Neuronal stem cell (in vitro differentiated cells): Measurements from ENCODE around the gene ADCY2.
A peak's percentile ranks its signal among the peaks of the same experiment; 100 is the strongest.

ENCODE experiments used
- DNase-seq: peaks from one replicate; pipeline ENCODE4 v3.0.0-alpha.2; 2013; ENCODE audit warnings: low spot score
- H2AFZ ChIP-seq: one replicate; pipeline ENCODE4 v1.6.1; 2013; ENCODE audit warnings: mild to moderate bottlenecking, low read length, inconsistent platforms
- H2AK5ac ChIP-seq: 2 replicates; pipeline ENCODE4 v1.6.1; 2013; ENCODE audit warnings: low read depth, mild to moderate bottlenecking, inconsistent platforms, low read length, moderate library complexity, mixed read lengths
- H2BK120ac ChIP-seq: 2 replicates; pipeline ENCODE4 v1.6.1; 2013; ENCODE audit warnings: low read depth, mild to moderate bottlenecking, inconsistent platforms, low read length, moderate library complexity, mixed read lengths
- H2BK12ac ChIP-seq: one replicate; pipeline ENCODE4 v1.6.1; 2013; ENCODE audit warnings: low read length, inconsistent platforms
- H2BK15ac ChIP-seq: 2 replicates; pipeline ENCODE4 v1.6.1; 2013; ENCODE audit warnings: mild to moderate bottlenecking, low read length, inconsistent platforms, mixed read lengths
- H2BK5ac ChIP-seq: one replicate; pipeline ENCODE4 v1.6.1; 2013; ENCODE audit warnings: inconsistent platforms, mild to moderate bottlenecking, low read length, moderate library complexity
- H3K14ac ChIP-seq: one replicate; pipeline ENCODE4 v1.6.1; 2013; ENCODE audit warnings: low read length, inconsistent platforms
- H3K18ac ChIP-seq: 2 replicates; pipeline ENCODE4 v1.6.1; 2013; ENCODE audit warnings: low read length, inconsistent platforms
- H3K23ac ChIP-seq: 2 replicates; pipeline ENCODE4 v1.6.1; 2013; ENCODE audit warnings: low read depth, mild to moderate bottlenecking, mixed read lengths, low read length, inconsistent platforms; ENCODE audit not compliant: poor library complexity
- H3K27ac ChIP-seq: replicated peaks from 3 replicates; pipeline ENCODE4 v1.5.1; 2013; ENCODE audit warnings: low read length, inconsistent platforms
- H3K27me3 ChIP-seq, 3 experiments: 2 replicates each; pipeline ENCODE4 v1.6.1; 2013; ENCODE audit warnings: low read length in 3 of 3, mild to moderate bottlenecking in 2 of 3, inconsistent platforms in 1 of 3, low read depth in 1 of 3, mixed read lengths in 1 of 3, moderate library complexity in 1 of 3; ENCODE audit not compliant: control insufficient read depth in 3 of 3, insufficient read depth in 3 of 3
- H3K36me3 ChIP-seq, 2 donors: replicated peaks in 1 of 2; 2 replicates each; pipeline ENCODE4 v1.6.1; 2013; ENCODE audit warnings: low read length in 2 of 2; ENCODE audit not compliant: control insufficient read depth in 2 of 2, insufficient read depth in 2 of 2
- H3K4ac ChIP-seq: 2 replicates; pipeline ENCODE4 v1.6.1; 2013; ENCODE audit warnings: inconsistent platforms, mild to moderate bottlenecking, low read length, moderate library complexity
- H3K4me1 ChIP-seq, 2 donors: 1 replicate in 1 of 2; 2 replicates in 1 of 2; pipeline ENCODE4 v1.6.1; 2013; ENCODE audit warnings: low read length in 2 of 2, low read depth in 1 of 2; ENCODE audit not compliant: control insufficient read depth in 2 of 2, insufficient read depth in 1 of 2
- H3K4me2 ChIP-seq: one replicate; pipeline ENCODE4 v1.6.1; 2013; ENCODE audit warnings: mild to moderate bottlenecking, low read length, inconsistent platforms; ENCODE audit not compliant: insufficient read depth, poor library complexity, severe bottlenecking
- H3K4me3 ChIP-seq, 2 donors: 2 replicates each; pipeline ENCODE4 v1.5.1; 2013; ENCODE audit warnings: low read length in 2 of 2, mild to moderate bottlenecking in 2 of 2, inconsistent platforms in 1 of 2, moderate library complexity in 1 of 2
- H3K79me1 ChIP-seq: one replicate; pipeline ENCODE4 v1.6.1; 2013; ENCODE audit warnings: low read depth, mild to moderate bottlenecking, inconsistent platforms, low read length, moderate library complexity
- H3K9ac ChIP-seq: one replicate; pipeline ENCODE4 v1.6.1; 2013; ENCODE audit warnings: mild to moderate bottlenecking, low read depth, low read length, inconsistent platforms; ENCODE audit not compliant: poor library complexity
- H3K9me3 ChIP-seq, 2 donors: replicated peaks in 1 of 2; 2 replicates each; pipeline versions ENCODE3 to v1.6.1; 2013; ENCODE audit warnings: low read length in 2 of 2, mild to moderate bottlenecking in 2 of 2, inconsistent platforms in 1 of 2, low read depth in 1 of 2, mixed read lengths in 1 of 2, moderate library complexity in 1 of 2; ENCODE audit not compliant: control insufficient read depth in 2 of 2, insufficient read depth in 1 of 2
- H4K8ac ChIP-seq: one replicate; pipeline ENCODE4 v1.6.1; 2013; ENCODE audit warnings: low read depth, mild to moderate bottlenecking, inconsistent platforms, low read length, moderate library complexity
- H4K91ac ChIP-seq: one replicate; pipeline ENCODE4 v1.6.1; 2013; ENCODE audit warnings: low read length, low read depth, mild to moderate bottlenecking, inconsistent platforms; ENCODE audit not compliant: poor library complexity
- WGBS, 2 donors: extraction: QIAGEN DNeasy Blood & Tissue Kit; methylation state at CpG; one replicate each; pipeline ENCODE4 v1.1.7; 2013; ENCODE audit warnings: missing lambda C conversion rate in 2 of 2, mixed read lengths in 1 of 2; ENCODE audit not compliant: insufficient read length in 2 of 2, insufficient replicate concordance in 1 of 2; ENCODE audit errors: extremely low coverage in 2 of 2; 5-methylcytosine and 5-hydroxymethylcytosine counted together

The ADCY2 gene

DNA sequence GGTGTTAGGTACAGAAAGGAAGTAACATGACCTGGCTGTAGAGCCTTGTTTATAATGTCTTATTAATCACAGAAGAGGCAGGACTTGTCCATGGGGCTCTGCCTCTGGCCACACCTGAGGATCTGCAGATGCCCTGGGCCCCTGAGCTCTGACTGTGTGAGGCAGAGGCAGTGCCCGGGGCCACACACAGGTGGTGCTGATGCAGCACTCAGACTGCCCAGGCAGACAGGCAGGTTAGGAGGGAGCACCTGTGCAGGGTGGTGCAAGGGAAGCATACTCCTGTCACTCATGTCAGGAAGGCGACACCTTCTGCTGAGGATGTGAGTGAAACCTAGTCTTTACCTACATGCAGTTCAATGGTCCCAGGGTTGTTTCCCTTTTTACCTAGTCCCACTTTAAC is 366.3 kb downstream of the ADCY2 start:
- Histone ChIP-seq H3K27ac (no peak overlapping the region), H3K18ac (no peak overlapping the region), H3K4me1 (peaks cover 0 to 9% of the 10 kb centered on the region in 2 donors), H3K4me3 (no peak overlapping the region), H2BK5ac (no peak overlapping the region), H3K4ac (no peak overlapping the region), H4K8ac (no peak overlapping the region), H3K36me3 (no peaks in the 10 kb centered on the region), H4K91ac (no peak overlapping the region), H3K4me2 (no peak overlapping the region), H3K9ac (peak overlapping the region; percentile 67), H3K9me3 (no peaks in the 10 kb centered on the region), H2AK5ac (peak overlapping the region; percentile 66), H3K14ac (peak overlapping the region; percentile 47), H3K27me3 (no peaks in the 10 kb centered on the region), H2BK120ac (no peak overlapping the region), H2AFZ (no peak overlapping the region), H2BK15ac (peak overlapping the region; percentile 83), H2BK12ac (peak overlapping the region; percentile 46), H3K23ac (peak overlapping the region; percentile 87), H3K79me1 (no peaks in the 10 kb centered on the region)
- no CpG with 5 or more reads among the region's 2 CpGs for WGBS, 2 donors
- no peak for DNase-seq

DNA sequence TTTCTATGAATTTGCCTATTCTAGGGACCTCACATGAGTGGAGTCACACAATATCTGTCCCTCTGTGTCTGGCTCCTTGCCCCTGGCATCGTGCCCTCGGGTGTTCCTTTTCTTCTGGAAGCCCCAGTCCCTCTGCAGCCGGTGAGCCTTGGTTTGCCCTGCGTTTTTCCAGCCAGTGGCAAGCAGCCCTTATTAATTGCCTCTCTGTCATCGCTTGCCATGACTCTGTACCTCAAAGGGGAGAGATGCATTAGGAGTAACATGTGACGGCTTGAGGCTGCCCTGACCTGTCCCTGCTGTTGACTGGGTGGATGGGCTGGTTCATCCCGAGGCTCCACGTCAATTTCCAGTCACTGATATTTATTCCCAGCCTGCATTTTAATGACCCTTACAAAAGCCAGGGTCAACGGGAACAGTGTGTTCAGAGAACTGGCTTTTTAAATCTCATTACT is 367.7 kb downstream of the ADCY2 start:
- H3K4me1 ChIP-seq, result peaks cover 0 to 7% of the 10 kb centered on the region in 2 donors
- no peak overlapping the region for H2BK15ac ChIP-seq
- H2BK5ac ChIP-seq, result no peak overlapping the region
- no peak overlapping the region for H3K4ac ChIP-seq
- no peak overlapping the region for H3K9ac ChIP-seq
- H4K8ac ChIP-seq, result no peak overlapping the region
- no peaks in the 10 kb centered on the region for H3K9me3 ChIP-seq
- H3K18ac ChIP-seq, result no peak overlapping the region
- no peak overlapping the region for H2AFZ ChIP-seq
- H4K91ac ChIP-seq, result no peak overlapping the region
- H3K4me3 ChIP-seq, result no peak overlapping the region
- no peaks in the 10 kb centered on the region for H3K27me3 ChIP-seq
- H2AK5ac ChIP-seq, result no peak overlapping the region
- H2BK12ac ChIP-seq, result no peak overlapping the region
- H3K4me2 ChIP-seq, result no peak overlapping the region
- no CpG with 5 or more reads among the region's 9 CpGs for WGBS, 2 donors
- H3K23ac ChIP-seq, result no peak overlapping the region
- no peak for DNase-seq
- peak overlapping the region; percentile 47 for H3K14ac ChIP-seq
- H2BK120ac ChIP-seq, result no peak overlapping the region
- no peak overlapping the region for H3K27ac ChIP-seq
- H3K36me3 ChIP-seq, result no peaks in the 10 kb centered on the region
- H3K79me1 ChIP-seq, result no peaks in the 10 kb centered on the region

DNA sequence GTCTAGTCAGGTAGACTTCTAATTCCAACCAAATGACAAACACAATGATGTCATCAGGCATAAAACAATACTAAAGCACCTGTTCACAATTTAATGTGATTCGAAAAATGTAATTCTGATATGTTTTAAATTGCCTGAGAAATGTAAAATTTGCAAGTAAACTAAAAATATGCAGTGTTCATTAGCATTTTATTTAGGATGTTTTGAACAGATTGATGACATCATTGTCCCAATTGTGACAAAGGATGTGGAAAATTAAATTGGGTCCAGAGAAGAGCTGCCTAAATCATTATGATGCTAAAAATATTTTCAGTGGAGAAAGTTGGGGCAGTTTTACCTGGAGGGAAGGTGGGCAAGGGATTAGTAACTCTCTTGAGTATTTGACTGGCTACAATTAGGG is 368.5 kb downstream of the ADCY2 start:
- Histone ChIP-seq H3K4me3 (no peak overlapping the region), H3K4me2 (no peak overlapping the region), H3K36me3 (no peaks in the 10 kb centered on the region), H3K23ac (no peak overlapping the region), H3K4me1 (peaks cover 0 to 4% of the 10 kb centered on the region in 2 donors), H3K18ac (no peak overlapping the region), H2BK5ac (no peak overlapping the region), H2AFZ (no peak overlapping the region), H3K4ac (no peak overlapping the region), H2AK5ac (no peak overlapping the region), H4K8ac (no peak overlapping the region), H3K9ac (no peak overlapping the region), H2BK15ac (no peak overlapping the region), H3K79me1 (no peaks in the 10 kb centered on the region), H3K27me3 (no peaks in the 10 kb centered on the region), H3K9me3 (no peaks in the 10 kb centered on the region), H2BK120ac (no peak overlapping the region), H4K91ac (no peak overlapping the region), H3K14ac (no peak overlapping the region), H2BK12ac (no peak overlapping the region), H3K27ac (no peak overlapping the region)
- WGBS, 2 donors, result no CpG with 5 or more reads among the region's 1 CpG
- no peak for DNase-seq

DNA sequence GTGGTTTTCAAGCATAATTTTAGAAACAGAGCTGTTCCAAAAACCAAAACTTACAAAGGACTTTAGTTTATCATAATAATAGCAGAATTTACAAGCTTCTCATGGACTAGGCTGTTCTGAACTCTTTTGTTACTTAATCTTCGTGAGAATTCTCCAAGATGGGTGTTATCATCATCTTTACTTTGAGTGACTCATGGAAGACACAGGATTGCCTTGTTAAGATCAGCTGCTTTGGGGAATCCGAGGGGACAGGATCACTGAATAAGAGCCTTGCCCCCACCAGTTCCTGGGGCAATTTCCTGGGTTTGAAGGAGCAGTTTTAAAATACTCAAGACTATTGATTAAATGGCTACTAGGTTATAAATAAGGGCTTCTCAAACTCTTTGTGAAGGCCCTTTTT is 374.5 kb downstream of the ADCY2 start:
- Histone ChIP-seq H2BK15ac (no peak overlapping the region), H3K36me3 (no peaks in the 10 kb centered on the region), H3K27me3 (no peaks in the 10 kb centered on the region), H3K14ac (no peak overlapping the region), H2BK120ac (no peak overlapping the region), H3K27ac (no peak overlapping the region), H4K8ac (no peak overlapping the region), H2BK5ac (no peak overlapping the region), H3K79me1 (no peaks in the 10 kb centered on the region), H3K4me1 (no peaks in the 10 kb centered on the region), H2AK5ac (no peak overlapping the region), H3K4me3 (no peak overlapping the region), H3K9ac (no peak overlapping the region), H2BK12ac (no peak overlapping the region), H3K4ac (no peak overlapping the region), H4K91ac (no peak overlapping the region), H3K4me2 (no peak overlapping the region), H3K23ac (no peak overlapping the region), H2AFZ (no peak overlapping the region), H3K18ac (no peak overlapping the region), H3K9me3 (no peaks in the 10 kb centered on the region)
- WGBS, 2 donors, result no CpG with 5 or more reads among the region's 2 CpGs
- no peak for DNase-seq
